ENCODE results near the gene PNPLA7.

The PNPLA7 gene

DNA sequence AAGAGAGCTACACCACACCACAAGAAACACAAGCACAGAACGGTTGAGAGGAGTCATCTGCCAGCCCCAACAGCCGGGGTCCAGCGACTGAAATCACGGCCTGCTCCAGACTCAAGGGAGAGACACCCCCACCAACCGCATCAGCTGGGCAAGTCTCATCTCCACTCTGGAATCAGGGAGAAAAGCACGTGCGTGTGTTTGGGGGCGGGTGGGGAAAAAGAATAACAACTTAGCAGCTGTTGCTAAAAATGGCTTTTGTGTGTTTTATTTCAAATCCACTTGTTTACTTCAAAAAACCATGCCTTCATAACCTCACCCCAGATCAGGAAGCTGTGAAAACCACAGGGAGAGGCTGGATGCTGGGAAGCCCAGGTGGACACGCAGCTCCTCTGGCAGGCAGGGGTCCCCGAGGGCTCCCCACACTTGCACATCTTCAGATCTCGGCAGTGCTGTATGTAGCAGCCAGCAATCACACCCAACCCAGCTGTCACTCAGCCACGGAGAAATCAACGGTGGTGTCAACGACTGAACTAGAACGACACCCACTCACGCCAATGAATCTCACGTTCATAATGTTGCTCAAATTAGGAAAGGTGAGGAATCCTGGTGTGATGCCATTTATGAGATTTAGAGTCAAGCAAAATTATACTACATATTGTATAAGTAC is 19.0 kb downstream of the PNPLA7 start:
- TF ChIP-seq, protein P1, sequence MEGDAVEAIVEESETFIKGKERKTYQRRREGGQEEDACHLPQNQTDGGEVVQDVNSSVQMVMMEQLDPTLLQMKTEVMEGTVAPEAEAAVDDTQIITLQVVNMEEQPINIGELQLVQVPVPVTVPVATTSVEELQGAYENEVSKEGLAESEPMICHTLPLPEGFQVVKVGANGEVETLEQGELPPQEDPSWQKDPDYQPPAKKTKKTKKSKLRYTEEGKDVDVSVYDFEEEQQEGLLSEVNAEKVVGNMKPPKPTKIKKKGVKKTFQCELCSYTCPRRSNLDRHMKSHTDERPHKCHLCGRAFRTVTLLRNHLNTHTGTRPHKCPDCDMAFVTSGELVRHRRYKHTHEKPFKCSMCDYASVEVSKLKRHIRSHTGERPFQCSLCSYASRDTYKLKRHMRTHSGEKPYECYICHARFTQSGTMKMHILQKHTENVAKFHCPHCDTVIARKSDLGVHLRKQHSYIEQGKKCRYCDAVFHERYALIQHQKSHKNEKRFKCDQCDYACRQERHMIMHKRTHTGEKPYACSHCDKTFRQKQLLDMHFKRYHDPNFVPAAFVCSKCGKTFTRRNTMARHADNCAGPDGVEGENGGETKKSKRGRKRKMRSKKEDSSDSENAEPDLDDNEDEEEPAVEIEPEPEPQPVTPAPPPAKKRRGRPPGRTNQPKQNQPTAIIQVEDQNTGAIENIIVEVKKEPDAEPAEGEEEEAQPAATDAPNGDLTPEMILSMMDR (IDR thresholded peaks at IDR 0.05; ENCODE audit: control insufficient read depth, extremely low read depth, insufficient read depth) = no peak
- no peak for DNase-seq (ENCODE audit: low read depth)
- no peak overlapping the region for H3K4me3 ChIP-seq (ENCODE audit: low read depth, low read length)

DNA sequence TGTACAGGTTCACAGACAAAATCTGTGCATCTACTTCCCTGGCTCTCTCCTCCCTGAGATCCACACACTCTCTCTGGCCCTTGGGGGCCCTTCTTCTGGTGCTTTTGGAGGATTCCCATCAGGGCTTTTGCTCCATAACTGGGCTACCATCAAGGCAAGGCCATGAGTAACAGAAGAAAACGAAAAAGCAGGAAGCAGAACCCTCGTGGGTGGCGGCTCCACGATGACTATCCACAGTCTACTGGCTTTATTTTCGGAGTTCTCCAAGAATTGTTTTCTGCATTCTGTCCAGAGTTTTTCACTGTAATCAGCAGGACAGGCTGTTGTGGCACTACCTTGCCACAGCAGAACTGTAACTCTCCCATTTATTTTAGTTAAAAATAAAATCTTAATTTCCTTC is 19.9 kb downstream of the PNPLA7 start:
- no peak for DNase-seq (ENCODE audit: low read depth)
- TF ChIP-seq, protein P1 (IDR thresholded peaks at IDR 0.05; ENCODE audit: control insufficient read depth, extremely low read depth, insufficient read depth) = no peak
- H3K4me3 ChIP-seq (ENCODE audit: low read depth, low read length) = no peak overlapping the region

DNA sequence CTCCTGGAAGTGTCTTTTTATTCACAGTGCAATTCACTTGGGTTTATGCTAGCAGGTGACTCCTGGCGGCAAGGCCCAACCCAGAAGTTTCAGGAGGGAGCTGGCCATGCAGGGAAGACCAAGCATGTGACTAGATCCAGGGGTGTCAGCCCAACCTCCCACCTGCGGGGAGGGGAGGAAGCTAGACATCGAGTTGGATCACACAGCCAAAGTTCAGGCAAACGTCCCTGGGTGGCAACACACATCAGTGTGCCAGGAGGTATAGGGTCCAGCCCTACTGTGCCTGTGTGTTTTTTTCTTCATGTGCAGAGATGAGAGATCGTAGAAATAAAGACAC is 25.3 kb downstream of the PNPLA7 start:
- DNase-seq (ENCODE audit: low read depth) = no peak
- TF ChIP-seq, protein P1 (IDR thresholded peaks at IDR 0.05; ENCODE audit: control insufficient read depth, extremely low read depth, insufficient read depth) = no peak

DNA sequence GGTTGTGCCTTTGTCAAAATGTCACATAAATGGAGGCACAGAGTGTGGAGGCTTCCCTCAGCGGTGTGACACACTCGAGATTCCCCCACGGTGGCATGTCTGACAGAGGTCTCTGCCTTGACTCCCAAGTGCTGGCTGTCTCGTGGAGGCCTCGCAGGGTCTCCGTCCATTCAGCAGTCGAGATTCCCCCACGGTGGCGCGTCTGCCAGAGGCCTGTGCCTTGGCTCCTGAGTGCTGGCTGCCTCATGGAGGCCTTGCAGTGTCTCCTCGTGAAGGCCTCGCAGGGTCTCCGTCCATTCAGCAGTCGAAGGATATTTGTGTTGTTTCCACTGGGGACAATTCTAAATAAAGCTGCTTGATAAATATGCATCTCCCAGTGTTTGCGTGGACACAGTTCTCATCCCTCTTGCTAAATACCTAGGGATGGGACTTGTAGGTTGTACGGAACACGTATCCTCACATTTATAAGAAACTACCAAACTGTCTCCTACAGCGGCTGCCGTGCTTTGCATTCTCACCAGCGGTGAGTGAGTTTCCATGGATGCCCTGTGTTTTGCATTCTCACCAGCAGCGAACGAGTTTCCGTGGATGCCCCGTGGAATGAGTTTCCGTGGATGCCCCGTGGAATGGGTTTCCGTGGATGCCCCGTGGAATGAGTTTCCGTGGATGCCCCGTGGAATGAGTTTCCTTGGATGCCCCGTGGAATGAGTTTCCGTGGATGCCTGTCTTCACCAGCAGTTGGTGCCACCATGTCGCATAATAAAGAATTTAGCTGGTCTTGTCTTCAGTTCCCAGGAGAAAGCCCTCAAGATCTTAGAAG is 25.8 kb downstream of the PNPLA7 start:
- TF ChIP-seq, protein P1 (IDR thresholded peaks at IDR 0.05; ENCODE audit: control insufficient read depth, extremely low read depth, insufficient read depth) = no peak
- no peak for DNase-seq (ENCODE audit: low read depth)
- H3K4me3 ChIP-seq (ENCODE audit: low read depth, low read length) = no peak overlapping the region

More for the DNA sequence above, 25.3 kb downstream of the PNPLA7 start:
- no peak overlapping the region for H3K4me3 ChIP-seq (ENCODE audit: low read depth, low read length)

DNA sequence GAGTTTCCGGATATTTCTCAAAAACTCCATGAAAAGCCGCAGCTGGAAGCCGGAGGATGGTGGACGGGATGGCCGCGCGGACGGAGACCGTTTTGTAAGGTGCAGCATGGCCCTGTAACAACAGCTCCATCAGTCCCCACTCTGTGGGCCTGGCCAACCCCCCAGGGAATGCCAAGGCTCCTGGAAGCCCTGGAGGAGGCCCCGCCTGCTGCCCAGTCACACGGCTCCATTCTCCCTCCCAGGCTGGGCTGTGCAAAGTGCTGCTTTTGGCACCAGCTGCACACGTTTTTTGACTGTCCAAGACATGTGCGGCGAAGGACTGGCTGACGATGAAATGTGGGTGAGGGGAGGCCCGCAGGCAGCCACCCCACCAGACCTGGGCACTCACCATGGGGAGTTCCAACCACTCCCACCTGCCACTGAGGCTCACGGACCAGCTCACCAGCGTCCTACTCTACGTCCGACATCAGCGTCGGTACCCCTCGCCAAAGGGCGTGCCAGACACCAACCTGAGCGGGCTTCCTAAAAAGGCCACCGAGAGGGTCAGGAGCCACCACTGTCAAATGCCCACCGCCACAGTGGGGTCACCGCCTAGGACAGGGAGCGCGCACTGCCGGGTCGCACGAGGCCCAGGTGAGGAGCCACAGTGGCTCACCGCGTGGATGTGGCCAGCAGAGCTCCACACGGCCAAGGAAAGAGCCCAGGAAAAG is 27.3 kb downstream of the PNPLA7 start:
- H3K4me3 ChIP-seq (ENCODE audit: low read depth, low read length) = no peak overlapping the region
- TF ChIP-seq, protein P1 (IDR thresholded peaks at IDR 0.05; ENCODE audit: control insufficient read depth, extremely low read depth, insufficient read depth) = no peak
- DNase-seq (ENCODE audit: low read depth) = no peak

DNA sequence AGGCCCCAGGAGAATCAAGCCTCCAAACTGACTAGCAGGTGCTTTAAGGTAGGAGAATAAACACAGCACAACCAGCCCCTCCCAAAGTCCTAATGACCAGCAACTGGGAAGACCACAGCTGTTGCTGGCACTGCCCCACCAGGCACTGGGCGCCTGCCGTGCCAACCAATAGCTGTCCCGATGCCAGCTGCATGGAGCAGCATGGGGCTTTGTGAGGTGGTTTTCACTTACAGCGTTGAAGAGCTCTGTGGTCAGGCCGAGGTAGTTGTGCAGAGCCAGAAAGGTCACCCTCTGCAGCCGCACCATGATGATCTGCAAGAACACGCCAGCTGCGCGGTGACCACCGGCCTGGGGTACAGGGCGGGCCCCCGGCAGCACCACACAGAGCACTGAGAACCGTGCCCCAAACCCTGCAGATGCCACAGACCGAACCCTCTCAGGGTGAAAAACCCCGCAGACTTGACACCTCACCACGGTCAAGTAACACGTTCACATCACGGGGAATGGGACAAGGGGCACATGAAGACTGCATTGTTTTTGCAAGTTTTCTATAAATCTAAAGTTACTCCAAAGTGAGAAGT is 28.7 kb downstream of the PNPLA7 start:
- no peak for DNase-seq (ENCODE audit: low read depth)
- TF ChIP-seq, protein P1 (IDR thresholded peaks at IDR 0.05; ENCODE audit: control insufficient read depth, extremely low read depth, insufficient read depth) = no peak
- no peak overlapping the region for H3K4me3 ChIP-seq (ENCODE audit: low read depth, low read length)

All from LNCaP clone FGC (cell line).